H1 (cell line): Measurements from ENCODE around the gene KEL. TPM values are rescaled to one million over a fixed set of nuclear protein-coding genes. Genes with fewer than 3 reads are reported as not detected.

Experiments used
- CTCF ChIA-PET: fragments of 300-600 bp; sonication (Branson Sonifier 250); formaldehyde crosslinking; loops from one replicate; lab custom pipeline; 2021; ENCODE audit not compliant: partially characterized antibody; lab: Charles Lee
- POLR2A ChIA-PET: fragments of 300-600 bp; sonication (Branson Sonifier 250); formaldehyde crosslinking; loops from one replicate; lab custom pipeline; 2021; ENCODE audit warnings: inconsistent platforms; ENCODE audit not compliant: partially characterized antibody; lab: Charles Lee
- DNase-seq, 2 experiments: peaks; one replicate each; pipeline versions ENCODE4 v3.0.0 to v3.0.0-alpha.2; 2010 to 2022; ENCODE audit warnings: low spot score in 2 of 2, low read depth in 1 of 2, mixed read lengths in 1 of 2
- FAIRE-seq: peaks from 2 replicates; lab custom pipeline; 2011; peaks lifted over from hg19 to GRCh38; lab: Jason Lieb, UNC
- H2AFZ ChIP-seq: 2 replicates; pipeline ENCODE4 v1.8.1; 2012; ENCODE audit warnings: low read length, inconsistent platforms
- H2AK5ac ChIP-seq: 2 replicates; pipeline ENCODE4 v1.6.1; 2013; ENCODE audit warnings: low read depth, low read length
- H2BK120ac ChIP-seq: replicated peaks from 2 replicates; pipeline ENCODE3; 2013; ENCODE audit warnings: low read depth, low read length, inconsistent platforms
- H2BK12ac ChIP-seq: 2 replicates; pipeline ENCODE4 v1.6.1; 2013; ENCODE audit warnings: low read depth, low read length
- H2BK15ac ChIP-seq: 2 replicates; pipeline ENCODE4 v1.6.1; 2013; ENCODE audit warnings: low read length
- H2BK20ac ChIP-seq: 2 replicates; pipeline ENCODE4 v1.6.1; 2013; ENCODE audit warnings: low read length
- H2BK5ac ChIP-seq: 2 replicates; pipeline ENCODE4 v1.6.1; 2013; ENCODE audit warnings: low read depth, low read length
- H3K14ac ChIP-seq: 2 replicates; pipeline ENCODE4 v1.6.1; 2013; ENCODE audit warnings: inconsistent platforms; ENCODE audit not compliant: insufficient read length
- H3K18ac ChIP-seq: 2 replicates; pipeline ENCODE4 v1.6.1; 2013; ENCODE audit warnings: low read length; ENCODE audit errors: extremely low read depth
- H3K23ac ChIP-seq: 2 replicates; pipeline ENCODE4 v1.6.1; 2013; ENCODE audit warnings: inconsistent platforms; ENCODE audit not compliant: insufficient read length
- H3K23me2 ChIP-seq: 2 replicates; pipeline ENCODE4 v1.6.1; 2013; ENCODE audit warnings: low read depth, low read length
- H3K27ac ChIP-seq: 2 replicates; pipeline ENCODE4 v1.6.1; 2011; ENCODE audit warnings: low read depth, low read length, inconsistent platforms
- H3K27me3 ChIP-seq, 4 experiments: replicated peaks in 1 of 4; 1 replicate in 1 of 4; 2 replicates in 3 of 4; pipeline versions ENCODE4 v1.6.1 to v1.8.1; 2011 to 2013; ENCODE audit warnings: low read length in 3 of 4, mild to moderate bottlenecking in 3 of 4, inconsistent platforms in 2 of 4, mixed read lengths in 2 of 4, moderate library complexity in 1 of 4; ENCODE audit not compliant: control insufficient read depth in 3 of 4, insufficient read depth in 3 of 4; ENCODE audit errors: extremely low read depth in 1 of 4
- H3K36me3 ChIP-seq, 4 experiments: 2 replicates each; pipeline versions ENCODE4 v1.6.1 to v1.8.1; 2011 to 2013; ENCODE audit warnings: mild to moderate bottlenecking in 4 of 4, low read length in 3 of 4, moderate library complexity in 2 of 4, control low read depth in 1 of 4, inconsistent platforms in 1 of 4; ENCODE audit not compliant: insufficient read depth in 4 of 4, control insufficient read depth in 2 of 4
- H3K4ac ChIP-seq: replicated peaks from 2 replicates; pipeline ENCODE3; 2013; ENCODE audit warnings: low read length, low read depth, mixed read lengths, inconsistent platforms; ENCODE audit not compliant: insufficient read length
- H3K4me1 ChIP-seq, 4 experiments: replicated peaks in 1 of 4; 1 replicate in 1 of 4; 2 replicates in 3 of 4; pipeline versions ENCODE4 v1.6.1 to v1.8.1; 2011 to 2013; ENCODE audit warnings: low read length in 3 of 4, inconsistent platforms in 2 of 4, mixed read lengths in 1 of 4; ENCODE audit not compliant: insufficient read depth in 4 of 4, control insufficient read depth in 3 of 4
- H3K4me2 ChIP-seq, 2 experiments: 2 replicates each; pipeline versions ENCODE4 v1.6.1 to v1.8.1; 2011 to 2013; ENCODE audit warnings: low read depth in 2 of 2, low read length in 2 of 2, control low read depth in 1 of 2, inconsistent platforms in 1 of 2, mild to moderate bottlenecking in 1 of 2; ENCODE audit not compliant: insufficient read depth in 1 of 2
- H3K4me3 ChIP-seq, 4 experiments: fragments of 200-600, 300-600 bp in 1 of 4; sonication (generic), shearing (Covaris generic), sonication (Bioruptor Twin) in 1 of 4; 2 replicates each; pipeline versions ENCODE4 v1.5.1 to v1.8.1; 2011 to 2016; ENCODE audit warnings: low read length in 4 of 4, low read depth in 3 of 4, control low read depth in 2 of 4, inconsistent platforms in 2 of 4, mild to moderate bottlenecking in 2 of 4, mixed read lengths in 1 of 4, moderate library complexity in 1 of 4; ENCODE audit not compliant: insufficient read depth in 2 of 4; ENCODE audit errors: extremely low read depth in 1 of 4
- H3K56ac ChIP-seq: replicated peaks from 2 replicates; pipeline ENCODE3; 2013; ENCODE audit warnings: low read depth, mild to moderate bottlenecking, mixed read lengths, low read length, inconsistent platforms; ENCODE audit not compliant: insufficient read length
- H3K79me1 ChIP-seq: 2 replicates; pipeline ENCODE4 v1.6.1; 2013; ENCODE audit warnings: low read depth, low read length, control low read depth
- H3K79me2 ChIP-seq, 2 experiments: 2 replicates each; pipeline versions ENCODE4 v1.6.1 to v1.8.1; 2012 to 2013; ENCODE audit warnings: low read length in 2 of 2, mild to moderate bottlenecking in 2 of 2, inconsistent platforms in 1 of 2; ENCODE audit not compliant: insufficient read depth in 2 of 2, control insufficient read depth in 1 of 2
- H3K9ac ChIP-seq, 4 experiments: replicated peaks in 1 of 4; 1 replicate in 1 of 4; 2 replicates in 3 of 4; pipeline versions ENCODE4 v1.6.1 to v1.8.1; 2011 to 2013; ENCODE audit warnings: low read depth in 3 of 4, low read length in 3 of 4, control low read depth in 2 of 4, mild to moderate bottlenecking in 2 of 4, moderate library complexity in 2 of 4, inconsistent platforms in 1 of 4; ENCODE audit errors: extremely low read depth in 1 of 4
- H3K9me3 ChIP-seq, 2 experiments: 2 replicates each; pipeline versions ENCODE4 v1.6.1 to v1.8.1; 2012 to 2013; ENCODE audit warnings: mild to moderate bottlenecking in 2 of 2, moderate library complexity in 2 of 2, control low read depth in 1 of 2, inconsistent platforms in 1 of 2, low read depth in 1 of 2, low read length in 1 of 2, mixed read lengths in 1 of 2; ENCODE audit not compliant: insufficient read depth in 2 of 2
- H4K20me1 ChIP-seq, 2 experiments: replicated peaks in 1 of 2; 2 replicates each; pipeline versions ENCODE3 to v1.8.1; 2011 to 2013; ENCODE audit warnings: inconsistent platforms in 2 of 2, low read length in 2 of 2, mild to moderate bottlenecking in 1 of 2; ENCODE audit not compliant: insufficient read depth in 2 of 2, control insufficient read depth in 1 of 2
- H4K5ac ChIP-seq: 2 replicates; pipeline ENCODE4 v1.6.1; 2013; ENCODE audit warnings: low read length, low read depth, mixed read lengths, inconsistent platforms; ENCODE audit not compliant: insufficient read length
- H4K8ac ChIP-seq: 2 replicates; pipeline ENCODE4 v1.8.0; 2013; ENCODE audit warnings: mild to moderate bottlenecking, moderate library complexity, low read length, inconsistent platforms; ENCODE audit not compliant: insufficient read depth; ENCODE audit errors: extremely low read depth
- H4K91ac ChIP-seq: replicated peaks from 2 replicates; pipeline ENCODE3; 2013; ENCODE audit warnings: low read length, mixed read lengths, inconsistent platforms; ENCODE audit not compliant: insufficient read length
- CBX5 ChIP-seq: fragments of 300-800, 300-1000 bp; sonication (generic); IDR thresholded peaks from 2 replicates; pipeline ENCODE4 v1.7.1; 2016; ENCODE audit warnings: antibody characterized with exemption, low read length, low read depth
- CBX8 ChIP-seq: fragments of 300-800, 300-1000 bp; sonication (generic); IDR thresholded peaks from 2 replicates; pipeline ENCODE4 v1.7.1; 2016; ENCODE audit warnings: low read depth, low read length, borderline replicate concordance
- CEBPB ChIP-seq: IDR thresholded peaks from 2 replicates; pipeline ENCODE4 v1.6.1; 2012; ENCODE audit warnings: low read depth, low read length
- CHD2 ChIP-seq: IDR thresholded peaks from 2 replicates; pipeline ENCODE4 v1.6.1; 2012; ENCODE audit warnings: low read length, improper control_type of control experiment
- FOSL1 ChIP-seq: IDR thresholded peaks from 2 replicates; pipeline ENCODE4 v1.6.1; 2011; ENCODE audit warnings: mild to moderate bottlenecking, low read depth, low read length, moderate library complexity; ENCODE audit not compliant: insufficient read depth
- GTF2F1 ChIP-seq: IDR thresholded peaks from 2 replicates; pipeline ENCODE4 v1.6.1; 2012; ENCODE audit warnings: low read depth, low read length, improper control_type of control experiment, borderline replicate concordance
- KDM5A ChIP-seq: fragments of 200-600 bp; IDR thresholded peaks from 2 replicates; pipeline ENCODE4 v1.7.1; 2012; ENCODE audit warnings: mild to moderate bottlenecking, low read length, inconsistent platforms, mixed read lengths
- POLR2AphosphoS5 ChIP-seq: IDR thresholded peaks from 2 replicates; pipeline ENCODE4 v1.6.1; 2011; ENCODE audit warnings: low read depth, low read length
- RAD21 ChIP-seq, 2 experiments: IDR thresholded peaks in 1 of 2; conservative IDR thresholded peaks in 1 of 2; 2 replicates each; pipeline ENCODE4 v1.6.1; 2011; ENCODE audit warnings: low read depth in 2 of 2, low read length in 2 of 2, improper control_type of control experiment in 1 of 2, inconsistent platforms in 1 of 2, mild to moderate bottlenecking in 1 of 2, moderate library complexity in 1 of 2
- RBBP5 ChIP-seq: IDR thresholded peaks from 2 replicates; pipeline ENCODE4 v1.7.1; 2012; ENCODE audit warnings: low read depth, mild to moderate bottlenecking, inconsistent platforms, low read length, moderate library complexity, borderline replicate concordance
- RFX5 ChIP-seq: IDR thresholded peaks from 2 replicates; pipeline ENCODE4 v1.6.1; 2011; ENCODE audit warnings: low read depth, low read length, improper control_type of control experiment, borderline replicate concordance
- ZNF274 ChIP-seq: IDR thresholded peaks from 2 replicates; pipeline ENCODE4 v1.7.0; 2012; ENCODE audit warnings: low read length, borderline replicate concordance; ENCODE audit errors: extremely low read depth
- WGBS, 2 experiments: shearing (Covaris generic) in 1 of 2; methylation state at CpG; one replicate each; pipeline versions ENCODE4 v1.1.6 to v1.1.7; 2013 to 2015; ENCODE audit warnings: low lambda C conversion rate in 2 of 2, mixed read lengths in 2 of 2, inconsistent platforms in 1 of 2, low coverage in 1 of 2, missing lambda C conversion rate in 1 of 2; ENCODE audit not compliant: insufficient replicate concordance in 2 of 2, insufficient coverage in 1 of 2, insufficient read length in 1 of 2; ENCODE audit errors: extremely low coverage in 1 of 2, missing lambda C conversion rate in 1 of 2; 5-methylcytosine and 5-hydroxymethylcytosine counted together
- polyA plus RNA-seq, 7 experiments: library from polyadenylated mRNA; depleted of rRNA in 3 of 7; stranded (reverse) in 5 of 7; unstranded in 2 of 7; fragments of >200 nt in 5 of 7; fragments of 200-250 nt in 2 of 7; gene quantifications; 1 replicate in 5 of 7; 2 replicates in 1 of 7; 4 replicates in 1 of 7; pipeline versions ENCODE4 v1.2.1 to v1.2.3, GENCODE V29; 2011 to 2013; ENCODE audit warnings: missing spikeins in 2 of 7, mixed read lengths in 2 of 7
- total RNA-seq: library from RNA; stranded (reverse); fragmentation: NEBNext Ultra II Directional; extraction: Animal tissue kit (Norgen Biotek cat#: 25700); gene quantifications from 2 replicates; pipeline ENCODE4 v1.2.1, GENCODE V29; 2021

KEL gene
- total and polyA plus RNA-seq, 2 of the 8 experiments (the other 6 are each of a cell fraction or from before 2014, with no cell fraction given): 1.8 to 1.9 TPM

DNA sequence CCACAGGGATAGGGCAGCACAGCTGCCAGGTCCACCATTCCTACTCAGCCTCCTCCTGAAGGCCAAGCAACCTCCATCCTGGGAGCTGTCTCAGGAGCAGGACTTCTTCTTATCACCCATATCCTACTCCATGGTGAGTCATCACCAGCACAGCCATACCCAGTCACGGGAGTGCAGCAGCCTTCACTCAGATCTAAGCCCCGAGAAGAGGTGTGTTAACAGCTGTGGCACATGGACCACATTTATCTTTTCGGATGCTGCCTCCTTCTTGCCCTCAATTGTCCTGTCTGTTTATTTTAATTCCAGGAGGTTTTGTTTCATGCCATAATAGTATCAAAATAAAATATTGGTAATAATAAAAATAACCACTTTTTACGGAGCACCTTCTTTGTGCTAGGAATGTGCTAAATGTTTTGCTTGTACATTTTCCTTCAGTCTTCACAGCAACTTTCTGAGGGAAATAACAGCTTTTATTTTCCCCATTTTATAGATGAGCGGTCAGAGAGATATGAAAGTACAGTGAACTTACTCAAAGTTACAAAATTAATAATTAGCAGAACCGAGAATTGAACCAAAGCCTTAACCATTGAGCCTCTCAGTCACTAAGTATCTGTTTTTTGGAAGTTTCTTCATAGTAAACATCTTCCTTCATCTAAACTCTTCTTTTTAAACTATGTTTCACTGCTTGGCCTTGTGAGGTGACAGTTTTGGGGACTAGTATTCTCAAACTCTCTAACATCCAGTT is 2.5 kb upstream of the KEL start:
- Histone ChIP-seq H4K5ac (no peak overlapping the region), H2AK5ac (no peak overlapping the region), H3K27ac (no peak overlapping the region), H4K91ac (no peak overlapping the region), H3K18ac (no peak overlapping the region), H2AFZ (no peak overlapping the region), H3K4me2 (no peak overlapping the region), H3K56ac (no peak overlapping the region), H3K9ac (no peak overlapping the region), H3K79me2 (no peaks in the 10 kb centered on the region), H3K23ac (no peak overlapping the region), H2BK20ac (no peak overlapping the region), H3K4me1 (peaks cover 0 to 5% (median 1%) of the 10 kb centered on the region in 4 experiments; a peak in 4 of 7 replicates), H2BK15ac (no peak overlapping the region), H2BK120ac (no peak overlapping the region), H2BK5ac (no peak overlapping the region), H4K20me1 (no peaks in the 10 kb centered on the region), H3K36me3 (no peaks in the 10 kb centered on the region), H2BK12ac (no peak overlapping the region), H4K8ac (no peak overlapping the region), H3K27me3 (no peaks in the 10 kb centered on the region), H3K9me3 (no peaks in the 10 kb centered on the region; a peak in 1 of 4 replicates), H3K23me2 (peaks cover 2% of the 10 kb centered on the region; the same call in 1 of the 2 replicates), H3K4ac (no peak overlapping the region), H3K4me3 (no peak overlapping the region), H3K79me1 (no peaks in the 10 kb centered on the region), H3K14ac (no peak overlapping the region)
- FAIRE-seq (no peak), DNase-seq (no peak)
- ChIA-PET CTCF (interaction anchor here (0.8 to 2.8 kb wide), 9 partner anchors 33 to 250 kb away, joined by 3 to 13 read pairs (median 4); no protein-coding TSS in a partner anchor), POLR2A (no interaction called here)
- 87% methylated on average over 6 of the region's 6 CpGs; no CpG with 5 or more reads in 1 of the 2 experiments for WGBS, 2 experiments
- TF ChIP-seq CBX8: no peak
- no peak for TF ChIP-seq RBBP5
- TF ChIP-seq CBX5: no peak
- TF ChIP-seq CHD2: no peak
- no peak for TF ChIP-seq CEBPB
- TF ChIP-seq KDM5A: no peak
- TF ChIP-seq RAD21 (IDR thresholded peaks at IDR 0.05 in 1 of 2, conservative IDR thresholded peaks at IDR 0.05 in 1 of 2; ENCODE audit: low read depth in 2 of 2, low read length in 2 of 2): no peak
- no peak for TF ChIP-seq ZNF274
- no peak for TF ChIP-seq GTF2F1
- no peak for TF ChIP-seq RFX5
- no peak for TF ChIP-seq FOSL1
- TF ChIP-seq POLR2AphosphoS5: no peak
